HepG2 (cell line): Measurements from ENCODE around the gene NDC1. TPM values are rescaled to one million over a fixed set of nuclear protein-coding genes. Genes with fewer than 3 reads are reported as not detected.

Source experiments
- ATM ChIP-seq: fragments of 450-650 bp; IDR thresholded peaks from 2 replicates; pipeline ENCODE4 v1.7.1; 2017; ENCODE audit warnings: mild to moderate bottlenecking, borderline replicate concordance
- CCDC6 ChIP-seq: sonication (generic); formaldehyde crosslinking; IDR thresholded peaks from 2 replicates; pipeline ENCODE4 v1.8.1; 2022; ENCODE audit warnings: mild to moderate bottlenecking, missing genetic modification reagents, moderate library complexity
- GATAD2A ChIP-seq: IDR thresholded peaks from 2 replicates; pipeline ENCODE4 v1.6.1; 2016
- KDM3A ChIP-seq: IDR thresholded peaks from 2 replicates; pipeline ENCODE4 v1.6.1; 2018; ENCODE audit warnings: low read depth, missing compliant biosample characterization
- KLF9 ChIP-seq: IDR thresholded peaks from 2 replicates; pipeline ENCODE4 v1.6.1; 2016; ENCODE audit warnings: low read depth
- SAFB2 ChIP-seq: sonication (generic); formaldehyde crosslinking; IDR thresholded peaks from 2 replicates; pipeline ENCODE4 v1.5.1; 2020; ENCODE audit warnings: missing genetic modification reagents, low read depth, mild to moderate bottlenecking, borderline replicate concordance
- SUZ12 ChIP-seq: fragments of 150-350 bp; IDR thresholded peaks from 2 replicates; pipeline ENCODE4 v1.6.1; 2014; ENCODE audit warnings: low read depth, low read length
- TBP ChIP-seq: sonication (generic); formaldehyde crosslinking; IDR thresholded peaks from 2 replicates; pipeline ENCODE4 v1.5.0; 2020; ENCODE audit warnings: missing genetic modification reagents
- ZBTB33 ChIP-seq: sonication (generic); formaldehyde crosslinking; IDR thresholded peaks from 2 replicates; pipeline ENCODE4 v1.4.0; 2020; ENCODE audit warnings: missing genetic modification reagents
- ZFYVE20 ChIP-seq: sonication (generic); formaldehyde crosslinking; IDR thresholded peaks from 2 replicates; pipeline ENCODE4 v1.8.0; 2023; ENCODE audit warnings: low read depth, mild to moderate bottlenecking, moderate library complexity, missing genetic modification reagents, borderline replicate concordance
- ZNF17 ChIP-seq: sonication (generic); formaldehyde crosslinking; IDR thresholded peaks from 2 replicates; pipeline ENCODE4 v1.5.0; 2020; ENCODE audit warnings: mild to moderate bottlenecking, missing genetic modification reagents
- ZNF276 ChIP-seq: sonication (generic); formaldehyde crosslinking; IDR thresholded peaks from 2 replicates; pipeline ENCODE4 v1.4.0; 2020; ENCODE audit warnings: mild to moderate bottlenecking, low read depth, missing genetic modification reagents
- ZNF318 ChIP-seq: sonication (generic); formaldehyde crosslinking; IDR thresholded peaks from 2 replicates; pipeline ENCODE4 v1.4.0; 2020; ENCODE audit warnings: mild to moderate bottlenecking, missing genetic modification reagents
- ZNF577 ChIP-seq: sonication (generic); formaldehyde crosslinking; IDR thresholded peaks from 2 replicates; pipeline ENCODE4 v1.4.0; 2020; ENCODE audit warnings: mild to moderate bottlenecking, low read depth, missing genetic modification reagents, borderline replicate concordance
- ZNF891 ChIP-seq: sonication (generic); formaldehyde crosslinking; IDR thresholded peaks from 2 replicates; pipeline ENCODE4 v1.5.0; 2020; ENCODE audit warnings: mild to moderate bottlenecking, missing genetic modification reagents
- ZSCAN5A ChIP-seq: sonication (generic); formaldehyde crosslinking; IDR thresholded peaks from 2 replicates; pipeline ENCODE4 v1.8.0; 2022; ENCODE audit warnings: mild to moderate bottlenecking, missing genetic modification reagents, borderline replicate concordance
- polyA plus RNA-seq, 8 experiments: library from polyadenylated mRNA; depleted of rRNA in 3 of 8; stranded (reverse) in 7 of 8; unstranded in 1 of 8; fragments of >200 nt; fragmentation: Illumina TruSeq in 4 of 8; extraction: Trizol in 4 of 8; gene quantifications; 2 replicates each; pipeline versions ENCODE4 v1.2.1 to v1.2.3, GENCODE V29; 2011 to 2016; ENCODE audit warnings: low read depth in 4 of 8, missing spikeins in 1 of 8, mixed read lengths in 1 of 8; ENCODE audit not compliant: insufficient read depth in 1 of 8
- total RNA-seq, 5 experiments: library from RNA; depleted of rRNA; stranded (reverse); fragments of >200 nt; fragmentation: Illumina TruSeq; extraction: Trizol; gene quantifications; 2 replicates each; pipeline ENCODE4 v1.2.3, GENCODE V29; 2016; ENCODE audit warnings: low read depth in 1 of 5

Gene NDC1
- total and polyA plus RNA-seq, 2 of the 13 experiments (the other 11 are each of a cell fraction or from before 2014, with no cell fraction given): 38.1 to 50.9 TPM

- TF ChIP-seq ZFYVE20 (CRISPR knock-in tag) (no peak), ZSCAN5A (CRISPR knock-in tag) (peak; percentile 54; the same call in 1 of the 2 replicates), ZNF17 (CRISPR knock-in tag) (no peak), ZNF276 (CRISPR knock-in tag) (peak; percentile 96), SAFB2 (CRISPR knock-in tag) (no peak; the same call in 1 of the 2 replicates), ZNF577 (CRISPR knock-in tag) (no peak), KLF9 (CRISPR knock-in tag) (no peak), CCDC6 (CRISPR knock-in tag) (peak; percentile 95; the same call in 1 of the 2 replicates), KDM3A (CRISPR knock-in tag) (no peak), SUZ12 (peak; percentile 94; the same call in 1 of the 2 replicates), ATM (no peak), ZBTB33 (peak; percentile 54; the same call in 1 of the 2 replicates), ZNF891 (CRISPR knock-in tag) (peak; percentile 76), TBP (no peak), GATAD2A (peak; percentile 49), ZNF318 (CRISPR knock-in tag) (peak; percentile 77; the same call in 1 of the 2 replicates)
These were observed at the start of gene NDC1 (continued) for GRCh38 chr1:53837924-53838653.
